Activated T-helper 17 cell treated with anti-CD3 and anti-CD28 coated beads, Interleukin-2, amount 50 U/mL, for 72 hours (primary cell): ENCODE data around the gene HMGB2. TPM values are rescaled to one million over a fixed set of nuclear protein-coding genes. Genes with fewer than 3 reads are reported as not detected.

Source experiments
- ATAC-seq: fragments of 150-1000 bp; cut with Tn5 transposase; replicated peaks from 2 replicates; pipeline ENCODE4 v1.10.0; 2021; ENCODE audit warnings: mild to moderate bottlenecking, moderate library complexity
- H3K27ac Mint-ChIP-seq: one replicate; pipeline ENCODE4 v1.8.0; 2022; ENCODE audit warnings: mixed read lengths
- H3K27me3 Mint-ChIP-seq: one replicate; pipeline ENCODE4 v1.8.0; 2022; ENCODE audit warnings: mixed read lengths
- H3K36me3 Mint-ChIP-seq: one replicate; pipeline ENCODE4 v1.8.0; 2022; ENCODE audit warnings: low read depth, mild to moderate bottlenecking, mixed read lengths
- H3K4me1 Mint-ChIP-seq: one replicate; pipeline ENCODE4 v1.8.0; 2022; ENCODE audit warnings: mixed read lengths
- H3K4me3 Mint-ChIP-seq: one replicate; pipeline ENCODE4 v1.8.0; 2022; ENCODE audit warnings: mild to moderate bottlenecking, mixed read lengths
- H3K9me3 Mint-ChIP-seq: one replicate; pipeline ENCODE4 v1.8.0; 2022; ENCODE audit warnings: mixed read lengths
- total RNA-seq, 2 donors: library from RNA; stranded (reverse); gene quantifications; one replicate each; pipeline ENCODE4 v1.2.3, GENCODE V29; 2022

HMGB2 gene
- total RNA-seq, 2 donors from 2014 or later: 431 to 468 TPM

GRCh38 chr4:173360587-173361221, 26.5 kb upstream of the HMGB2 start:
- no peak overlapping the region for H3K27ac Mint-ChIP-seq
- no peaks in the 10 kb centered on the region for H3K9me3 Mint-ChIP-seq
- ATAC-seq: no peak
- no peaks in the 10 kb centered on the region for H3K27me3 Mint-ChIP-seq
- peaks cover 20% of the 10 kb centered on the region for H3K36me3 Mint-ChIP-seq
- H3K4me3 Mint-ChIP-seq: no peak overlapping the region
- no peaks in the 10 kb centered on the region for H3K4me1 Mint-ChIP-seq

GRCh38 chr4:173357939-173358338, 23.8 kb upstream of the HMGB2 start:
- H3K27ac Mint-ChIP-seq: no peak overlapping the region
- ATAC-seq: no peak
- no peaks in the 10 kb centered on the region for H3K9me3 Mint-ChIP-seq
- H3K27me3 Mint-ChIP-seq: no peaks in the 10 kb centered on the region
- no peak overlapping the region for H3K4me3 Mint-ChIP-seq
- H3K4me1 Mint-ChIP-seq: no peaks in the 10 kb centered on the region
- peaks cover under 1% of the 10 kb centered on the region for H3K36me3 Mint-ChIP-seq

GRCh38 chr4:173347467-173347866, 13.3 kb upstream of the HMGB2 start:
- Mint-ChIP-seq H3K27me3 (no peaks in the 10 kb centered on the region), H3K27ac (no peak overlapping the region), H3K9me3 (no peaks in the 10 kb centered on the region), H3K4me3 (no peak overlapping the region), H3K36me3 (no peaks in the 10 kb centered on the region), H3K4me1 (no peaks in the 10 kb centered on the region)
- no peak for ATAC-seq

- ATAC-seq: no peak
- Mint-ChIP-seq H3K36me3 (no peaks in the 10 kb centered on the region), H3K4me3 (no peak overlapping the region), H3K4me1 (no peaks in the 10 kb centered on the region), H3K9me3 (no peaks in the 10 kb centered on the region), H3K27ac (no peak overlapping the region), H3K27me3 (no peaks in the 10 kb centered on the region)
Measured at GRCh38 chr4:173346074-173346473, 11.9 kb upstream of the HMGB2 start.

GRCh38 chr4:173345648-173346047, 11.5 kb upstream of the HMGB2 start:
- Mint-ChIP-seq H3K9me3 (no peaks in the 10 kb centered on the region), H3K4me1 (no peaks in the 10 kb centered on the region), H3K27ac (no peak overlapping the region), H3K27me3 (no peaks in the 10 kb centered on the region), H3K4me3 (no peak overlapping the region), H3K36me3 (no peaks in the 10 kb centered on the region)
- no peak for ATAC-seq

- H3K4me1 Mint-ChIP-seq: no peaks in the 10 kb centered on the region
- H3K9me3 Mint-ChIP-seq: no peaks in the 10 kb centered on the region
- no peaks in the 10 kb centered on the region for H3K27me3 Mint-ChIP-seq
- ATAC-seq: no peak
- no peak overlapping the region for H3K27ac Mint-ChIP-seq
- H3K4me3 Mint-ChIP-seq: no peak overlapping the region
- no peaks in the 10 kb centered on the region for H3K36me3 Mint-ChIP-seq
Measured at GRCh38 chr4:173343832-173344397, 9.8 kb upstream of the HMGB2 start.

GRCh38 chr4:173337463-173337862, 3.3 kb upstream of the HMGB2 start:
- Mint-ChIP-seq H3K4me1 (no peaks in the 10 kb centered on the region), H3K9me3 (no peaks in the 10 kb centered on the region), H3K36me3 (peaks cover 24% of the 10 kb centered on the region), H3K27ac (no peak overlapping the region), H3K27me3 (no peaks in the 10 kb centered on the region), H3K4me3 (no peak overlapping the region)
- ATAC-seq: no peak

GRCh38 chr4:173334891-173335752, 964 bp upstream of the HMGB2 start:
- Mint-ChIP-seq H3K36me3 (peaks cover 47% of the 10 kb centered on the region), H3K4me1 (peaks cover 6% of the 10 kb centered on the region), H3K9me3 (no peaks in the 10 kb centered on the region), H3K27me3 (no peaks in the 10 kb centered on the region), H3K4me3 (peak overlapping the region; percentile 99), H3K27ac (peak overlapping the region; percentile 99)
- peak; percentile 49 for ATAC-seq

- Mint-ChIP-seq H3K36me3 (peaks cover 62% of the 10 kb centered on the region), H3K4me3 (peak overlapping the region; percentile 99), H3K4me1 (peaks cover 6% of the 10 kb centered on the region), H3K27me3 (no peaks in the 10 kb centered on the region), H3K27ac (peak overlapping the region; percentile 99), H3K9me3 (no peaks in the 10 kb centered on the region)
- no peak for ATAC-seq
Measured at GRCh38 chr4:173333658-173334084, 487 bp downstream of the HMGB2 start.

GRCh38 chr4:173332963-173333657, 1.0 kb downstream of the HMGB2 start:
- Mint-ChIP-seq H3K27ac (peak overlapping the region; percentile 99), H3K4me3 (peak overlapping the region; percentile 99), H3K36me3 (peaks cover 68% of the 10 kb centered on the region), H3K4me1 (peaks cover 6% of the 10 kb centered on the region), H3K27me3 (no peaks in the 10 kb centered on the region), H3K9me3 (no peaks in the 10 kb centered on the region)
- ATAC-seq: no peak

- H3K4me1 Mint-ChIP-seq: peaks cover 6% of the 10 kb centered on the region
- peak overlapping the region; percentile 99 for H3K4me3 Mint-ChIP-seq
- no peaks in the 10 kb centered on the region for H3K9me3 Mint-ChIP-seq
- peak overlapping the region; percentile 99 for H3K27ac Mint-ChIP-seq
- H3K27me3 Mint-ChIP-seq: no peaks in the 10 kb centered on the region
- no peak for ATAC-seq
- H3K36me3 Mint-ChIP-seq: peaks cover 78% of the 10 kb centered on the region
Measured at GRCh38 chr4:173332021-173332487, 2.1 kb downstream of the HMGB2 start.

- Mint-ChIP-seq H3K9me3 (no peaks in the 10 kb centered on the region), H3K4me3 (peak overlapping the region; percentile 99), H3K27me3 (no peaks in the 10 kb centered on the region), H3K27ac (no peak overlapping the region), H3K36me3 (peaks cover 91% of the 10 kb centered on the region), H3K4me1 (peaks cover 6% of the 10 kb centered on the region)
- ATAC-seq: no peak
Measured at GRCh38 chr4:173330590-173330989, 3.6 kb downstream of the HMGB2 start.

GRCh38 chr4:173328236-173328901, 5.8 kb downstream of the HMGB2 start:
- no peaks in the 10 kb centered on the region for H3K27me3 Mint-ChIP-seq
- peaks cover 76% of the 10 kb centered on the region for H3K36me3 Mint-ChIP-seq
- no peak overlapping the region for H3K27ac Mint-ChIP-seq
- H3K9me3 Mint-ChIP-seq: no peaks in the 10 kb centered on the region
- H3K4me1 Mint-ChIP-seq: peaks cover 6% of the 10 kb centered on the region
- H3K4me3 Mint-ChIP-seq: no peak overlapping the region
- no peak for ATAC-seq
